Osteocyte (in vitro differentiated cells): ENCODE data around the gene KAZN. TPM values are rescaled to one million over a fixed set of nuclear protein-coding genes. Genes with fewer than 3 reads are reported as not detected.

Experiments
- DNase-seq: peaks from one replicate; pipeline ENCODE4 v3.0.0; 2021; ENCODE audit warnings: mixed read lengths; ENCODE audit not compliant: unreplicated experiment; ENCODE audit errors: extremely low spot score
- H3K27ac Mint-ChIP-seq: one replicate; pipeline ENCODE4 v1.8.0; 2021; ENCODE audit warnings: mild to moderate bottlenecking, mixed read lengths; ENCODE audit not compliant: unreplicated experiment
- H3K27me3 Mint-ChIP-seq: one replicate; pipeline ENCODE4 v1.8.0; 2021; ENCODE audit warnings: mixed read lengths; ENCODE audit not compliant: unreplicated experiment
- H3K36me3 Mint-ChIP-seq: one replicate; pipeline ENCODE4 v1.8.0; 2021; ENCODE audit warnings: mixed read lengths; ENCODE audit not compliant: unreplicated experiment
- H3K4me1 Mint-ChIP-seq: one replicate; pipeline ENCODE4 v1.8.0; 2021; ENCODE audit warnings: mixed read lengths; ENCODE audit not compliant: unreplicated experiment
- H3K4me3 Mint-ChIP-seq: one replicate; pipeline ENCODE4 v1.8.0; 2021; ENCODE audit warnings: mild to moderate bottlenecking, moderate library complexity, mixed read lengths; ENCODE audit not compliant: unreplicated experiment
- H3K9me3 Mint-ChIP-seq: one replicate; pipeline ENCODE4 v1.8.0; 2021; ENCODE audit warnings: mixed read lengths; ENCODE audit not compliant: unreplicated experiment
- CTCF ChIP-seq: fragments of 200-600 bp; sonication (generic); IDR thresholded peaks from 2 replicates; pipeline ENCODE4 v1.5.0; 2021; ENCODE audit warnings: antibody characterized with exemption, mild to moderate bottlenecking, moderate library complexity
- total RNA-seq: library from RNA; stranded (reverse); gene quantifications from 2 replicates; pipeline ENCODE4 v1.2.1, GENCODE V29; 2021

KAZN gene
- total RNA-seq, 1 donor from 2014 or later = 47.1 TPM

- H3K27ac Mint-ChIP-seq = no peak overlapping the region
- H3K36me3 Mint-ChIP-seq = peaks cover 4% of the 10 kb centered on the region
- no peak for DNase-seq
- TF ChIP-seq CTCF = no peak
- no peak overlapping the region for H3K4me3 Mint-ChIP-seq
- H3K9me3 Mint-ChIP-seq = no peaks in the 10 kb centered on the region
- H3K27me3 Mint-ChIP-seq = no peaks in the 10 kb centered on the region
- peaks cover 15% of the 10 kb centered on the region for H3K4me1 Mint-ChIP-seq
Measured at GRCh38 chr1:15017120-15017519, 418.6 kb downstream of the KAZN start.

DNA sequence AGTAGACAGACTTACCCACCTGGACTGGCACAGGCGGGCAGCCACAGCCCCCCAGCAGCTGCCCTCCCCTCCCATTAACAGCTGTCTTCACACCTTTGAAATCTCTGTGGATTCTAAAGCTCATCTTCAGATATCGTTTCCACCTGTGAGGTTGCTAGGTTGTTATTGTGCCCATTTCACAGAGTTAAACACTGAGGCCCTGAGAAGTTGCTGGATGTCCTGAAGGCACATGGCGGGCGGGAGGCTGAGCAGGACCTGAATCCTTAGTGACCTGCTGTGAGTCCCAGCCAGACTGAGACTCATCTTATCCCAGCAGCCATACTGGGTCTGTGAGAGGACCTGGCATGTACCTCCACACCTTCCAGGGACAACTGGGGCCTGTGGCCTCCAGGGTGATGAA lies 420.3 kb downstream of the KAZN start:
- H3K9me3 Mint-ChIP-seq = no peaks in the 10 kb centered on the region
- H3K4me1 Mint-ChIP-seq = peaks cover 28% of the 10 kb centered on the region
- H3K4me3 Mint-ChIP-seq = no peak overlapping the region
- DNase-seq = no peak
- H3K27ac Mint-ChIP-seq = no peak overlapping the region
- TF ChIP-seq CTCF = no peak
- peaks cover 3% of the 10 kb centered on the region for H3K36me3 Mint-ChIP-seq
- no peaks in the 10 kb centered on the region for H3K27me3 Mint-ChIP-seq

DNA sequence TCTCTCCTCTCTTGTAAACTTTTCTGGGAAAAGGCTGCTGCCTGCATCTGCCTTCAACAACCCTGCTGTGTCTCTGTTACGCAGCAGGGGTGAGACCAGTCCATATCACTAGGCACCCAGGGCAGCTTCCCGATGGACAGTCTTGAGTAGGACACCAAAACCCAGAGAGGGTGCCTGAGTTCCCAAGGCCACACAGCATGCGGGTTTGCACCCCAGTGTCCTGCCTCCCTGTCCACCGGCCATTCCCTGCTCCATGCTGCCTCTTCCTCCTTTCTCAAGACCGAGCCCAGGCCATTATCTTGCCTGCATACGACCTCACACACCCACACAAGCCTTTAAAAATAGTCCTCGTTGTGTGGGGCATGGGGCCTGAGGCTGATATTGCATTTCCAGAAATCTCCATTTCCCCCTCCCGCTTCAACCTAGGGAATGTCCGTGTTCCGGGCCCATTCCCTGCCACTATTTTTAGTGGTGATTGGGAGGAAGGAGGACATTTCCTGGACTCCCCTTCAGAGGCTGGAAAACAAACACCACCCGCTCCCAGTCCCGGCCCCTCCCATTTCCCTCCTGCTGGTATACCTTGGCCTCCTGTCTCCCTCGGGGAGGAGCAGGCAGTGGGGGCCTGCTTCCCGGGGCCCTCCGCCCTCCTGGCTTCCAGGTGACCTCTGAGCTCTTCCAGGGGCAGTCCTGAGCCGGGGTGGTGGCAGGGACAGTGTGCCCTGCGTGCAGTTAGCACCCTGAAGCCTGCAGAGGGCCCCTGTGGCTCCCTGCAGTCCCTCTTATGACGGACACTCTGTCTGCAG lies 422.7 kb downstream of the KAZN start:
- peak overlapping the region; percentile 62 for H3K27ac Mint-ChIP-seq

GRCh38 chr1:15022048-15022447 lies 423.6 kb downstream of the KAZN start:
- H3K27me3 Mint-ChIP-seq = no peaks in the 10 kb centered on the region
- no peak for DNase-seq
- no peaks in the 10 kb centered on the region for H3K9me3 Mint-ChIP-seq
- TF ChIP-seq CTCF = no peak
- H3K4me3 Mint-ChIP-seq = no peak overlapping the region
- H3K36me3 Mint-ChIP-seq = peaks cover 9% of the 10 kb centered on the region
- peaks cover 48% of the 10 kb centered on the region for H3K4me1 Mint-ChIP-seq
- H3K27ac Mint-ChIP-seq = peak overlapping the region; percentile 62

More for the DNA sequence above, 422.7 kb downstream of the KAZN start:
- no peaks in the 10 kb centered on the region for H3K9me3 Mint-ChIP-seq
- DNase-seq = no peak
- no peak overlapping the region for H3K4me3 Mint-ChIP-seq
- peaks cover 9% of the 10 kb centered on the region for H3K36me3 Mint-ChIP-seq
- no peaks in the 10 kb centered on the region for H3K27me3 Mint-ChIP-seq
- peaks cover 42% of the 10 kb centered on the region for H3K4me1 Mint-ChIP-seq
- TF ChIP-seq CTCF = no peak

GRCh38 chr1:15023205-15023604 lies 424.7 kb downstream of the KAZN start:
- Mint-ChIP-seq H3K4me3 (no peak overlapping the region), H3K27ac (no peak overlapping the region), H3K9me3 (no peaks in the 10 kb centered on the region), H3K36me3 (peaks cover 7% of the 10 kb centered on the region), H3K27me3 (no peaks in the 10 kb centered on the region), H3K4me1 (peaks cover 59% of the 10 kb centered on the region)
- no peak for DNase-seq
- TF ChIP-seq CTCF = no peak
